ENCODE results near the gene CALHM1.
"Not testable (repeated sequence)": the region's sequence is repeated elsewhere in the genome, so short reads cannot be mapped to it uniquely, and the experiment has no call there.

CALHM1 gene

DNA sequence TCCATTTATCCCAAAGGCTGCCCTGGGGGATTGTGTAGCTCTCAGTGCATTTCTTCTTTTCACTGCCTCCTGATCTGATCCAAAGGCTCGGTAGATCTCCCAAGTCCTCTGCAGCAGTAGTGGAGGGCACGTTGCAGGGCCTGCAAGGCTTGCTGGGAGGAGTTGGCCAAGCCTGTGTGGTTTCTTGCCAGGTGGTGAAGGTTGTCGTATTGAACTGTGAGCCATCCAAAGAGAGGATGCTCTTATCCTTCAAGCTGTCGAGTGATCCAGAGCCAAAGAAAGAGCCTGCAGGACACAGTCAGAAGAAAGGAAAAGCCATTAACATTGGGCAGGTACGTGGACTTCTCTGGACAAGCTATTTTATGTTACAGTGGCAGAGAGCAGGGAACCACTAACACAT lies 41.1 kb downstream of the CALHM1 start:
- Histone ChIP-seq H4K20me1 (ENCODE audit: insufficient read depth, low read length) (no peaks in the 10 kb centered on the region), H3K9me2 (replicated peaks; ENCODE audit: insufficient read depth, low read length) (no peaks in the 10 kb centered on the region), H3K79me2 (ENCODE audit: low read length) (peaks cover 10% of the 10 kb centered on the region; the same call in 1 of the 2 replicates), H3K4me1 (ENCODE audit: low read length) (no peaks in the 10 kb centered on the region), H3K4me2 (ENCODE audit: low read depth, low read length) (no peak overlapping the region), H2AFZ (ENCODE audit: low read length) (no peak overlapping the region), H3K4me3 (ENCODE audit: low read length) (no peak overlapping the region), H3K36me3 (replicated peaks; ENCODE audit: insufficient read depth, low read length) (peaks cover 29% of the 10 kb centered on the region), H3K9ac (ENCODE audit: low read length) (no peak overlapping the region), H3K27ac (ENCODE audit: low read length) (no peak overlapping the region), H3K9me3 (replicated peaks; ENCODE audit: insufficient read depth, low read length) (no peaks in the 10 kb centered on the region), H3K27me3 (replicated peaks; ENCODE audit: insufficient read depth, low read length) (no peaks in the 10 kb centered on the region), H3F3A (ENCODE audit: insufficient read depth, low read length) (no peaks in the 10 kb centered on the region)
- no peak for DNase-seq
- no peak for TF ChIP-seq EZH2phosphoT487 (IDR thresholded peaks at IDR 0.05; ENCODE audit: low read length)

DNA sequence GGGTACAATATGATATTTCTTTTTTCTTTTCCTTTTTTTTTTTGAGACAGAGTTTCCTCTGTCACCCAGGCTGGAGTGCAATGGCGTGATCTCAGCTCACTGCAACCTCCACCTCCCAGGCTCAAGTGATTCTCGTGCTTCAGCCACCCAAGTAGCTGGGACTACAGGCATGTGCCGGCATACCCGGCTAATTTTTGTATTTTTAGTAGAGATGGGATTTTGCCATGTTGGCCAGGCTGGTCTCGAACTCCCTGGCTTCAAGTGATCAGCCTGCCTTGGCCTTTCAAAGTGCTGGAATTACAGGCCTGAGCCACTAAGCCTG lies 41.6 kb downstream of the CALHM1 start:
- not testable (repeated sequence) for H3K27ac ChIP-seq (ENCODE audit: low read length); H4K20me1 ChIP-seq (ENCODE audit: insufficient read depth, low read length); H3F3A ChIP-seq (ENCODE audit: insufficient read depth, low read length); H3K27me3 ChIP-seq (replicated peaks; ENCODE audit: insufficient read depth, low read length); H3K9me3 ChIP-seq (replicated peaks; ENCODE audit: insufficient read depth, low read length); H3K9ac ChIP-seq (ENCODE audit: low read length); DNase-seq; H3K4me1 ChIP-seq (ENCODE audit: low read length); H3K4me3 ChIP-seq (ENCODE audit: low read length); H3K4me2 ChIP-seq (ENCODE audit: low read depth, low read length); H2AFZ ChIP-seq (ENCODE audit: low read length); H3K9me2 ChIP-seq (replicated peaks; ENCODE audit: insufficient read depth, low read length)
- H3K36me3 ChIP-seq (replicated peaks; ENCODE audit: insufficient read depth, low read length), result peaks cover 27% of the 10 kb centered on the region
- H3K79me2 ChIP-seq (ENCODE audit: low read length), result peaks cover 10% of the 10 kb centered on the region; the same call in 1 of the 2 replicates

DNA sequence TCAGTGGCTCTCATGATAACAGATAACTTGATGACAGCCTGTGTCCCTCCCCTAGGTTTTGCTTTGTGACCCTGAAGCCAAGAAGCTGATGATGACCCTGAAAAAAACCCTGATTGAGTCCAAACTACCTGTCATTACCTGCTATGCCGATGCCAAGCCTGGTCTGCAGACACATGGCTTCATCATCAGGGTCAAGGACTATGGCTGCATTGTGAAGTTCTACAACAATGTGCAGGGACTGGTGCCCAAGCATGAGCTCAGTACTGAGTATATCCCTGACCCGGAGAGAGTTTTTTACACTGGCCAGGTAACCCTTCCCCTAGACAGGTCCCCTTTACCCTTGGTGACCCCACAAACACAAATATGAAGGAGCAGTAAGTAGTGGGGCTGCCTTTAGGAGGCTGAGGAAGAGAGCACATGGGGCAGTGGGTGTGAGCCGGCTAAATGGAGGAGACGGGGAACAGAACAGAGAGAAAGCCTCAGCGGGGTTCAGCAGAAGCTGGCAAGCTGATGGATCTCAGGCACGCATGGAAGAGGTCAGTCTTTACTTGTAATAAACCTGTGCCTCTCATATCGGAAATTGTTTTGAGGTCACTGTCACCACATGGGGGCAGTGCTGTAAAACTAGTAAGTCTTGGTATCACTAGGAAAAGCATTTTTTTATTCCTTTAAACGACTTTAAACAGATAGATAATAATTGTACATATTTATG lies 42.1 kb downstream of the CALHM1 start:
- Histone ChIP-seq H3K79me2 (ENCODE audit: low read length) (peaks cover 10% of the 10 kb centered on the region; the same call in 1 of the 2 replicates), H3K27ac (ENCODE audit: low read length) (no peak overlapping the region), H3K27me3 (replicated peaks; ENCODE audit: insufficient read depth, low read length) (no peaks in the 10 kb centered on the region), H2AFZ (ENCODE audit: low read length) (no peak overlapping the region), H3K36me3 (replicated peaks; ENCODE audit: insufficient read depth, low read length) (peaks cover 27% of the 10 kb centered on the region), H3K9me3 (replicated peaks; ENCODE audit: insufficient read depth, low read length) (no peaks in the 10 kb centered on the region), H3F3A (ENCODE audit: insufficient read depth, low read length) (no peaks in the 10 kb centered on the region), H4K20me1 (ENCODE audit: insufficient read depth, low read length) (no peaks in the 10 kb centered on the region), H3K9me2 (replicated peaks; ENCODE audit: insufficient read depth, low read length) (no peaks in the 10 kb centered on the region), H3K4me1 (ENCODE audit: low read length) (no peaks in the 10 kb centered on the region), H3K9ac (ENCODE audit: low read length) (no peak overlapping the region), H3K4me2 (ENCODE audit: low read depth, low read length) (no peak overlapping the region), H3K4me3 (ENCODE audit: low read length) (no peak overlapping the region)
- TF ChIP-seq EZH2 (optimal IDR thresholded peaks at IDR 0.05; ENCODE audit: low read depth, low read length) (no peak), EZH2phosphoT487 (IDR thresholded peaks at IDR 0.05; ENCODE audit: low read length) (no peak)
- TF ChIP-seq, protein P1, sequence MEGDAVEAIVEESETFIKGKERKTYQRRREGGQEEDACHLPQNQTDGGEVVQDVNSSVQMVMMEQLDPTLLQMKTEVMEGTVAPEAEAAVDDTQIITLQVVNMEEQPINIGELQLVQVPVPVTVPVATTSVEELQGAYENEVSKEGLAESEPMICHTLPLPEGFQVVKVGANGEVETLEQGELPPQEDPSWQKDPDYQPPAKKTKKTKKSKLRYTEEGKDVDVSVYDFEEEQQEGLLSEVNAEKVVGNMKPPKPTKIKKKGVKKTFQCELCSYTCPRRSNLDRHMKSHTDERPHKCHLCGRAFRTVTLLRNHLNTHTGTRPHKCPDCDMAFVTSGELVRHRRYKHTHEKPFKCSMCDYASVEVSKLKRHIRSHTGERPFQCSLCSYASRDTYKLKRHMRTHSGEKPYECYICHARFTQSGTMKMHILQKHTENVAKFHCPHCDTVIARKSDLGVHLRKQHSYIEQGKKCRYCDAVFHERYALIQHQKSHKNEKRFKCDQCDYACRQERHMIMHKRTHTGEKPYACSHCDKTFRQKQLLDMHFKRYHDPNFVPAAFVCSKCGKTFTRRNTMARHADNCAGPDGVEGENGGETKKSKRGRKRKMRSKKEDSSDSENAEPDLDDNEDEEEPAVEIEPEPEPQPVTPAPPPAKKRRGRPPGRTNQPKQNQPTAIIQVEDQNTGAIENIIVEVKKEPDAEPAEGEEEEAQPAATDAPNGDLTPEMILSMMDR (IDR thresholded peaks at IDR 0.05; ENCODE audit: low read length), result peak; percentile 66
- peak; percentile 69 for DNase-seq

DNA sequence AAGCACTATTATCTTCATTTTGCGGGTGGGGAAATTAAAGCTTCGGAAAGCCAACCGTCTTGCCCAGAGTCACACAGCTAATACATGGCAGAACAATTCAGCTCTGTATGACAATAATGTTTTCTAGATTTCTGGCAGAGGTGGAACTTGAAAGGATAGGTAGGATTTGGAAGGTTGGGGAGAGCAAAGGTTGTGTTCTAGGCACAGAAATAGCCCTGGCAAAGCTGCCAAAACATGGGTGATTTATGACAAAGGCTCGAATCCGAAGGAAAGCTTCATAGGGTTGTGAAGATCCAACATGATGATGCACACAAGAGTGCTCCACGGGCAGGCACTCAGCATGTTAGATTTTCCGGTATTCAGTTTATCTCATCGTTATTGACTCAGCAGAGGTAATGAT lies 43.1 kb downstream of the CALHM1 start:
- H3K27me3 ChIP-seq (replicated peaks; ENCODE audit: insufficient read depth, low read length), result no peaks in the 10 kb centered on the region
- H3K4me1 ChIP-seq (ENCODE audit: low read length), result no peaks in the 10 kb centered on the region
- no peaks in the 10 kb centered on the region for H3K9me2 ChIP-seq (replicated peaks; ENCODE audit: insufficient read depth, low read length)
- H3K36me3 ChIP-seq (replicated peaks; ENCODE audit: insufficient read depth, low read length), result peaks cover 24% of the 10 kb centered on the region
- H3F3A ChIP-seq (ENCODE audit: insufficient read depth, low read length), result no peaks in the 10 kb centered on the region
- H3K27ac ChIP-seq (ENCODE audit: low read length), result no peak overlapping the region
- no peak overlapping the region for H3K9ac ChIP-seq (ENCODE audit: low read length)
- no peak overlapping the region for H3K4me3 ChIP-seq (ENCODE audit: low read length)
- H2AFZ ChIP-seq (ENCODE audit: low read length), result no peak overlapping the region
- H3K79me2 ChIP-seq (ENCODE audit: low read length), result peaks cover 10% of the 10 kb centered on the region; the same call in 1 of the 2 replicates
- H3K4me2 ChIP-seq (ENCODE audit: low read depth, low read length), result no peak overlapping the region
- TF ChIP-seq EZH2 (optimal IDR thresholded peaks at IDR 0.05; ENCODE audit: low read depth, low read length), result no peak
- TF ChIP-seq EZH2phosphoT487 (IDR thresholded peaks at IDR 0.05; ENCODE audit: low read length), result no peak
- TF ChIP-seq, protein P1 (IDR thresholded peaks at IDR 0.05; ENCODE audit: low read length), result no peak
- no peaks in the 10 kb centered on the region for H4K20me1 ChIP-seq (ENCODE audit: insufficient read depth, low read length)
- H3K9me3 ChIP-seq (replicated peaks; ENCODE audit: insufficient read depth, low read length), result no peaks in the 10 kb centered on the region
- DNase-seq, result no peak
